Endothelial cell of umbilical vein (primary cell): ENCODE data around the gene DSCAML1. TPM values are rescaled to one million over a fixed set of nuclear protein-coding genes. Genes with fewer than 3 reads are reported as not detected.

Experiments
- BruUV-seq: library from RNA; stranded (reverse); fragments of 400-500 nt; replicated peaks from 2 replicates; lab custom pipeline; 2021; lab: Mats Ljungman, UMichigan
- CTCF ChIA-PET: fragments of 300-600, 350-600 bp; sonication (Branson Sonifier 250); formaldehyde crosslinking; loops from one replicate; lab custom pipeline; 2021; ENCODE audit warnings: antibody characterized with exemption, inconsistent platforms; lab: Charles Lee
- POLR2A ChIA-PET: fragments of 300-600, 350-600 bp; sonication (Branson Sonifier 250); formaldehyde crosslinking; loops from one replicate; lab custom pipeline; 2021; ENCODE audit warnings: antibody characterized with exemption, inconsistent platforms; lab: Charles Lee
- DNase-seq: peaks from one replicate; pipeline ENCODE4 v3.0.0-alpha.2; 2011; ENCODE audit warnings: low read depth, low spot score
- FAIRE-seq: peaks from 2 replicates; lab custom pipeline; 2011; peaks lifted over from hg19 to GRCh38; lab: Jason Lieb, UNC
- H2AFZ ChIP-seq: 2 replicates; pipeline ENCODE4 v1.6.0; 2012; ENCODE audit warnings: low read depth, low read length, control low read depth, inconsistent platforms
- H3K27ac ChIP-seq: 2 replicates; pipeline ENCODE4 v1.5.1; 2011; ENCODE audit warnings: low read depth, mild to moderate bottlenecking, control low read depth, low read length, moderate library complexity; ENCODE audit not compliant: insufficient read depth
- H3K27me3 ChIP-seq, 2 experiments: 2 replicates each; pipeline versions ENCODE4 v1.6.0 to v1.6.1; 2011; ENCODE audit warnings: low read length in 2 of 2, mixed read lengths in 1 of 2; ENCODE audit not compliant: control insufficient read depth in 2 of 2, insufficient read depth in 2 of 2
- H3K36me3 ChIP-seq, 2 experiments: 2 replicates in 1 of 2; 3 replicates in 1 of 2; pipeline ENCODE4 v1.5.1; 2011; ENCODE audit warnings: low read length in 2 of 2, mild to moderate bottlenecking in 1 of 2, moderate library complexity in 1 of 2; ENCODE audit not compliant: control insufficient read depth in 2 of 2, insufficient read depth in 2 of 2; ENCODE audit errors: extremely low read depth in 1 of 2
- H3K4me1 ChIP-seq: 3 replicates; pipeline ENCODE4 v1.5.1; 2011; ENCODE audit warnings: mild to moderate bottlenecking, low read length; ENCODE audit not compliant: control insufficient read depth, insufficient read depth; ENCODE audit errors: extremely low read depth
- H3K4me2 ChIP-seq: 2 replicates; pipeline ENCODE4 v1.6.1; 2011; ENCODE audit warnings: low read length, control low read depth, mixed read lengths; ENCODE audit not compliant: insufficient read depth
- H3K4me3 ChIP-seq, 3 experiments: fragments of 200-600 bp in 1 of 3; sonication (generic), shearing (Covaris generic) in 1 of 3; replicated peaks in 1 of 3; 2 replicates each; pipeline ENCODE4 v1.5.1; 2011 to 2016; ENCODE audit warnings: control low read depth in 3 of 3, low read length in 3 of 3, mild to moderate bottlenecking in 2 of 3, inconsistent platforms in 1 of 3, low read depth in 1 of 3, moderate library complexity in 1 of 3; ENCODE audit not compliant: insufficient read depth in 1 of 3
- H3K79me2 ChIP-seq: 2 replicates; pipeline ENCODE4 v1.6.0; 2012; ENCODE audit warnings: low read length, inconsistent platforms; ENCODE audit not compliant: control insufficient read depth, insufficient read depth
- H3K9ac ChIP-seq: replicated peaks from 2 replicates; pipeline ENCODE3; 2011; ENCODE audit warnings: low read length, control low read depth; ENCODE audit not compliant: insufficient read depth; ENCODE audit errors: extremely low read depth
- H3K9me1 ChIP-seq: replicated peaks from 3 replicates; pipeline ENCODE4 v1.6.0; 2011; ENCODE audit warnings: mild to moderate bottlenecking, low read length; ENCODE audit not compliant: control insufficient read depth, insufficient read depth; ENCODE audit errors: extremely low read depth
- H3K9me3 ChIP-seq: replicated peaks from 2 replicates; pipeline ENCODE4 v1.5.1; 2012; ENCODE audit warnings: low read length, inconsistent platforms; ENCODE audit not compliant: control insufficient read depth, insufficient read depth
- H4K20me1 ChIP-seq: replicated peaks from 2 replicates; pipeline ENCODE3; 2011; ENCODE audit warnings: mild to moderate bottlenecking, low read length; ENCODE audit not compliant: control insufficient read depth, insufficient read depth; ENCODE audit errors: extremely low read depth
- EZH2 ChIP-seq: IDR thresholded peaks from 2 replicates; pipeline ENCODE4 v1.6.1; 2012; ENCODE audit warnings: borderline replicate concordance, low read depth, mild to moderate bottlenecking, moderate library complexity, low read length, inconsistent platforms; ENCODE audit not compliant: severe bottlenecking
- FOS ChIP-seq: IDR thresholded peaks from 2 replicates; pipeline ENCODE4 v1.6.1; 2011; ENCODE audit warnings: mild to moderate bottlenecking, low read length, moderate library complexity, borderline replicate concordance; ENCODE audit not compliant: insufficient read depth
- GATA2 ChIP-seq: IDR thresholded peaks from 2 replicates; pipeline ENCODE4 v1.7.0; 2011; ENCODE audit warnings: low read depth, mild to moderate bottlenecking, moderate library complexity, mixed read lengths, low read length; ENCODE audit not compliant: insufficient read length, insufficient read depth
- JUN ChIP-seq: IDR thresholded peaks from 2 replicates; pipeline ENCODE4 v1.6.1; 2011; ENCODE audit warnings: borderline replicate concordance, low read depth; ENCODE audit not compliant: insufficient read length, insufficient read depth
- MYC ChIP-seq: IDR thresholded peaks from one replicate; pipeline ENCODE4 v1.6.1; 2011; ENCODE audit warnings: mild to moderate bottlenecking, low read depth, low read length
- POLR2A ChIP-seq: IDR thresholded peaks from 2 replicates; pipeline ENCODE4 v1.6.1; 2012; ENCODE audit warnings: low read depth, mild to moderate bottlenecking, control low read depth, low read length
- POLR2AphosphoS5 ChIP-seq: IDR thresholded peaks from 2 replicates; pipeline ENCODE4 v1.6.1; 2012; ENCODE audit warnings: low read depth, mild to moderate bottlenecking, control low read depth, low read length, moderate library complexity; ENCODE audit not compliant: insufficient read depth
- dilution Hi-C: fragments of 300-500 bp; cut with MboI; formaldehyde crosslinking; loops from one replicate; pipeline ENCODE4 v1.15.0; 2019; ENCODE audit warnings: low sequenced_read_pairs; ENCODE audit not compliant: extremely low pct_ligation_motif_present
- intact Hi-C: fragments of 100-400 bp; cut with micrococcal nuclease; formaldehyde crosslinking; loops from one replicate; pipeline ENCODE4 v1.10.0; 2022
- polyA plus RNA-seq, 4 experiments: library from polyadenylated mRNA; depleted of rRNA in 3 of 4; stranded (reverse) in 3 of 4; unstranded in 1 of 4; fragments of >200 nt; gene quantifications; 2 replicates each; pipeline versions ENCODE4 v1.2.1 to v1.2.3, GENCODE V29; 2011 to 2012; ENCODE audit warnings: missing spikeins in 1 of 4
- total RNA-seq: library from RNA; stranded (reverse); gene quantifications from 2 replicates; pipeline ENCODE4 v1.2.3, GENCODE V29; 2021
- TF ChIP-seq, protein P1 (sequence below): IDR thresholded peaks from 2 replicates; pipeline ENCODE4 v1.6.1; 2011; ENCODE audit not compliant: insufficient read depth, insufficient read length
- TF ChIP-seq, protein P2 (sequence below), 2 donors: IDR thresholded peaks; 1 replicate in 1 of 2; 2 replicates in 1 of 2; pipeline ENCODE4 v1.5.1; 2011; ENCODE audit warnings: low read length in 2 of 2, mild to moderate bottlenecking in 2 of 2, moderate library complexity in 2 of 2, control low read depth in 1 of 2, inconsistent platforms in 1 of 2, low read depth in 1 of 2; ENCODE audit not compliant: insufficient read depth in 1 of 2; ENCODE audit errors: extremely low read depth in 1 of 2

Gene DSCAML1
- total and polyA plus RNA-seq, 2 donors (not counting 3 experiments of a cell fraction or from before 2014, with no cell fraction given), result not detected

DNA sequence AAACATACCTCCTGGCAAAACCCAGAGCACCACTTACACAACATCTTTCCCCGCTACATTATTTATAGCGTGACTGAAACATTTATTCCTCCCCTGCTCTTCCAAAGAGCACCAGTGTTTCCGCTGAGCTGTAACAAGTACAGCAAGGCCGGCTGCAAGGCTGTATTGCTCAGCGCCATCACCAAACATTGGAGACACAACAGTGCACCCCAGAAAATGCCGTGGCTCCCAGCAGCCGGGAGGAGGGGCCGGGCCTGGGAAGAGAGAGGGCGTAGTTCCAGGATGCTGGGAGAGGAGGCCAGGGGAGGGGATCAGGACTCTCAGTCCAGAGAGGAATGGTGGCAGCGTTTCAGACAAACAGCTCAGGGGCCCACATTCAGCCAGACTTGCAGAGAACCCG, 133.2 kb downstream of the DSCAML1 start:
- H3K9me1 ChIP-seq, result no peaks in the 10 kb centered on the region
- H3K4me1 ChIP-seq, result no peaks in the 10 kb centered on the region
- H3K79me2 ChIP-seq, result no peaks in the 10 kb centered on the region
- no peak overlapping the region for H3K27ac ChIP-seq
- H3K4me2 ChIP-seq, result no peak overlapping the region
- intact Hi-C loops, result no loop called here
- no peak overlapping the region for H3K4me3 ChIP-seq
- H3K27me3 ChIP-seq, result peaks cover 0 to 2% of the 10 kb centered on the region in 2 experiments
- ChIA-PET POLR2A (no interaction called here), CTCF (no interaction called here)
- no peaks in the 10 kb centered on the region for H3K36me3 ChIP-seq
- no peaks in the 10 kb centered on the region for H4K20me1 ChIP-seq
- dilution Hi-C loops, result no loop called here
- no peak overlapping the region for H3K9ac ChIP-seq
- H2AFZ ChIP-seq, result no peak overlapping the region
- TF ChIP-seq POLR2AphosphoS5, result no peak
- BruUV-seq, result no TSS peak
- no peaks in the 10 kb centered on the region for H3K9me3 ChIP-seq
- FAIRE-seq (no peak), DNase-seq (no peak)

DNA sequence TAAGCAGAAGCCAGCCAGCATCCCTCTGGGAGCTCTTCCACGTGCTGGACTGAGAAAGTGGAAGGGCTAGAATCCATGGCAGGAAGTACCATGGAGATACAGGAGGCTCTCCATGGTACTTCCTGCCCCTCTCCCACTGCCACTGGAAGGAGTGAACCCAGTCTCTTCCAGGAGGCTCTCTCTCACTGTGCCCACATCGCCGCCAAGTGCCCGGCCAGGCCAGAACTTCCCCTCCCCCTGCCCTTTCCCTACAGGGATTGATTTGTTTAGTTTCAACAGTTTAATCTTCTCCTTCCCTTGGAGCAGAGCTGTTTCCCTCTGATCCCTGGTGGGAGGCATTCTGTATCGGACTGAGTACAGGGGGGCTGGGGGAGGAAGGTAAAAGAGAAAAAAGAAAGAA, 133.6 kb downstream of the DSCAML1 start:
- no peak for FAIRE-seq
- dilution Hi-C loops, result no loop called here
- ChIA-PET CTCF (no interaction called here), POLR2A (no interaction called here)
- Histone ChIP-seq H3K9me3 (no peaks in the 10 kb centered on the region), H3K27me3 (peaks cover 0 to 2% of the 10 kb centered on the region in 2 experiments), H3K79me2 (no peaks in the 10 kb centered on the region), H3K9ac (no peak overlapping the region), H3K9me1 (no peaks in the 10 kb centered on the region), H3K4me2 (no peak overlapping the region), H3K36me3 (no peaks in the 10 kb centered on the region), H3K27ac (no peak overlapping the region), H2AFZ (no peak overlapping the region), H3K4me3 (no peak overlapping the region), H3K4me1 (no peaks in the 10 kb centered on the region), H4K20me1 (no peaks in the 10 kb centered on the region)
- TF ChIP-seq MYC (no peak), EZH2 (no peak), POLR2A (no peak), POLR2AphosphoS5 (no peak), GATA2 (no peak), FOS (no peak), JUN (no peak)
- TF ChIP-seq, protein P1, sequence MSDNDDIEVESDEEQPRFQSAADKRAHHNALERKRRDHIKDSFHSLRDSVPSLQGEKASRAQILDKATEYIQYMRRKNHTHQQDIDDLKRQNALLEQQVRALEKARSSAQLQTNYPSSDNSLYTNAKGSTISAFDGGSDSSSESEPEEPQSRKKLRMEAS, result no peak
- TF ChIP-seq, protein P2, sequence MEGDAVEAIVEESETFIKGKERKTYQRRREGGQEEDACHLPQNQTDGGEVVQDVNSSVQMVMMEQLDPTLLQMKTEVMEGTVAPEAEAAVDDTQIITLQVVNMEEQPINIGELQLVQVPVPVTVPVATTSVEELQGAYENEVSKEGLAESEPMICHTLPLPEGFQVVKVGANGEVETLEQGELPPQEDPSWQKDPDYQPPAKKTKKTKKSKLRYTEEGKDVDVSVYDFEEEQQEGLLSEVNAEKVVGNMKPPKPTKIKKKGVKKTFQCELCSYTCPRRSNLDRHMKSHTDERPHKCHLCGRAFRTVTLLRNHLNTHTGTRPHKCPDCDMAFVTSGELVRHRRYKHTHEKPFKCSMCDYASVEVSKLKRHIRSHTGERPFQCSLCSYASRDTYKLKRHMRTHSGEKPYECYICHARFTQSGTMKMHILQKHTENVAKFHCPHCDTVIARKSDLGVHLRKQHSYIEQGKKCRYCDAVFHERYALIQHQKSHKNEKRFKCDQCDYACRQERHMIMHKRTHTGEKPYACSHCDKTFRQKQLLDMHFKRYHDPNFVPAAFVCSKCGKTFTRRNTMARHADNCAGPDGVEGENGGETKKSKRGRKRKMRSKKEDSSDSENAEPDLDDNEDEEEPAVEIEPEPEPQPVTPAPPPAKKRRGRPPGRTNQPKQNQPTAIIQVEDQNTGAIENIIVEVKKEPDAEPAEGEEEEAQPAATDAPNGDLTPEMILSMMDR (IDR thresholded peaks at IDR 0.05; ENCODE audit: extremely low read depth in 1 of 2, insufficient read depth in 1 of 2, low read depth in 1 of 2, low read length in 2 of 2), result no peak
- no TSS peak for BruUV-seq
- intact Hi-C loops, result no loop called here
- DNase-seq, result no peak
